GM18858 (cell line): ENCODE measurements around the gene LPP.

ENCODE experiments used
- ATAC-seq: cut with Tn5 transposase; IDR thresholded peaks from one replicate; pipeline ENCODE4 v1.9.1; 2021; ENCODE audit not compliant: unreplicated experiment

Gene LPP

GRCh38 chr3:188721990-188722389 lies 568.0 kb downstream of the LPP start:
- ATAC-seq = no peak

GRCh38 chr3:188722963-188723362 lies 569.0 kb downstream of the LPP start:
- ATAC-seq = no peak

- ATAC-seq = no peak
Observed at GRCh38 chr3:188727052-188727451, 573.1 kb downstream of the LPP start.

- ATAC-seq = no peak
Observed at GRCh38 chr3:188728371-188728896, 574.5 kb downstream of the LPP start.

- ATAC-seq = no peak
Observed at GRCh38 chr3:188729422-188729821, 575.5 kb downstream of the LPP start.

GRCh38 chr3:188734395-188734794 lies 580.4 kb downstream of the LPP start:
- ATAC-seq = no peak

- no peak for ATAC-seq
Observed at GRCh38 chr3:188739511-188739910, 585.6 kb downstream of the LPP start.

- ATAC-seq = no peak
Observed at GRCh38 chr3:188740010-188740409, 586.1 kb downstream of the LPP start.

- no peak for ATAC-seq
Observed at GRCh38 chr3:188742755-188743550, 589.0 kb downstream of the LPP start.

- no peak for ATAC-seq
Observed at GRCh38 chr3:188744166-188744565, 590.2 kb downstream of the LPP start.

- no peak for ATAC-seq
Observed at GRCh38 chr3:188745031-188745430, 591.1 kb downstream of the LPP start.

GRCh38 chr3:188746291-188746783 lies 592.4 kb downstream of the LPP start:
- no peak for ATAC-seq

GRCh38 chr3:188747489-188747888 lies 593.5 kb downstream of the LPP start:
- no peak for ATAC-seq

GRCh38 chr3:188749010-188749617 lies 595.2 kb downstream of the LPP start:
- ATAC-seq = no peak

GRCh38 chr3:188749830-188750229 lies 595.9 kb downstream of the LPP start:
- no peak for ATAC-seq

- ATAC-seq = no peak
Observed at GRCh38 chr3:188750617-188751016, 596.7 kb downstream of the LPP start.

- ATAC-seq = peak; percentile 25
Observed at GRCh38 chr3:188752850-188753249, 598.9 kb downstream of the LPP start.

GRCh38 chr3:188754267-188754666 lies 600.3 kb downstream of the LPP start:
- ATAC-seq = peak; percentile 43

- no peak for ATAC-seq
Observed at GRCh38 chr3:188756241-188756640, 602.3 kb downstream of the LPP start.

- ATAC-seq = no peak
Observed at GRCh38 chr3:188759336-188760005, 605.5 kb downstream of the LPP start.

GRCh38 chr3:188760408-188760807 lies 606.5 kb downstream of the LPP start:
- ATAC-seq = no peak

- ATAC-seq = no peak
Observed at GRCh38 chr3:188761439-188761838, 607.5 kb downstream of the LPP start.
